ENCODE results near the gene RBPMS2. TPM values are rescaled to one million over a fixed set of nuclear protein-coding genes. Genes with fewer than 3 reads are reported as not detected.

The RBPMS2 gene
- total and polyA plus RNA-seq, 2 of the 8 experiments (the other 6 are each of a cell fraction or from before 2014, with no cell fraction given): 55.8 to 238 TPM

DNA sequence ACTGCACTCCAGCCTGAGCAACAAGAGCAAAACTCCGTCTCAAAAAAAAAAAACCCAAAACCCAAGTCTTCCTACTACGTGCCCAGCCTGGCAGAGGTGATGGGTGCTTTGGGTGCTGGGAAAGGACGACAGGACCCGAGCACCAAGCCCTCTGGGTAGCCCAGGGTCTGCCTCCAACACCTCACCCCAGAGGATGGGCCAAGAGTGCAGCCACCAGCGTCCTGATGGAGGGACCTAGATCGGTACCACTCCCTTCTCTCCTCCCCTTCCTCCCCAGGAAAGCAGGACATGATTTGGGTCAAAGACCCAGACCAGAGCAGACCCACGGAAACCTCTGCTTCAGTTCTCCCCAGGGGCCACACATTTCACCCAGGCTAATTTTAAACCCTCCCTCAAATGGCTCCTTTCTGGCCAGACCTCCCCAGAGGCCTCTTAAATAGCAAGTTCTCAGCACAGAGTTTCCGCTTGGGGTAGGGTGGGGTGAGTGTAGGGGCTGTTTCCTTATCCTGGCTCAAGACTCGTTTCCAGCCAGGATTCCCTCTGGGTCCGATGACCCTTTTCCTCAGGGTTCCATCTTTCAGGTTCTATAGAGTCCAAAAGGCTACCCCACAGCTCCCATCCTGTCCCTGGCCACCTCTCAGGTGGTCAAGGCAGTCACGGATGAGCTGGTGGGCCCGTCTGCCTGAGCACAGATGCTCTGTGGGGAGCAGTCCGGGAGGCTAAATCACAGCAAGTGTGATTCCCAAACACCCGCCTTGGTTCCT, 20.5 kb downstream of the RBPMS2 start:
- POLR2A ChIA-PET (ENCODE audit: partially characterized antibody): interaction anchor here (0.7 to 7.3 kb wide), 3 partner anchors 9 to 55 kb away, joined by 4 to 51 read pairs (median 4); no protein-coding TSS in a partner anchor
- peaks cover 33 to 92% of the 10 kb centered on the region in 2 experiments for H3K79me2 ChIP-seq (ENCODE audit: control insufficient read depth in 1 of 2, insufficient read depth in 2 of 2, low read length in 2 of 2)
- TF ChIP-seq PHF8 (conservative IDR thresholded peaks at IDR 0.05; ENCODE audit: low read depth, low read length) (no peak), BACH1 (IDR thresholded peaks at IDR 0.05; ENCODE audit: low read length) (no peak), JUN (IDR thresholded peaks at IDR 0.05; ENCODE audit: low read depth, low read length) (no peak), CHD2 (IDR thresholded peaks at IDR 0.05; ENCODE audit: low read length) (no peak), TBP (IDR thresholded peaks at IDR 0.05; ENCODE audit: low read depth, low read length) (no peak), NRF1 (IDR thresholded peaks at IDR 0.05; ENCODE audit: low read depth, low read length) (no peak), MAFK (IDR thresholded peaks at IDR 0.05; ENCODE audit: low read depth, low read length) (no peak), ASH2L (IDR thresholded peaks at IDR 0.05; ENCODE audit: low read length) (no peak), RNF2 (IDR thresholded peaks at IDR 0.05; ENCODE audit: borderline replicate concordance, low read depth, low read length, missing control alignments, poor library complexity, severe bottlenecking) (no peak), BRCA1 (IDR thresholded peaks at IDR 0.05; ENCODE audit: low read depth, low read length) (no peak), CREB1 (IDR thresholded peaks at IDR 0.05) (no peak), HDAC6 (IDR thresholded peaks at IDR 0.05; ENCODE audit: low read depth, low read length) (no peak)

More for the DNA sequence above, 20.5 kb downstream of the RBPMS2 start:
- no peak overlapping the region for H3K56ac ChIP-seq (replicated peaks; ENCODE audit: insufficient read length, low read depth, low read length)
- no peak overlapping the region for H3K23ac ChIP-seq (ENCODE audit: insufficient read length)
- no peak overlapping the region for H3K14ac ChIP-seq (ENCODE audit: insufficient read length)
- no peak overlapping the region for H2BK12ac ChIP-seq (ENCODE audit: low read depth, low read length)
- H3K9ac ChIP-seq (replicated peaks in 1 of 4; ENCODE audit: extremely low read depth in 1 of 4, low read depth in 3 of 4, low read length in 3 of 4): no peak overlapping the region
- FAIRE-seq (no peak), DNase-seq (ENCODE audit: low read depth in 1 of 2, low spot score in 2 of 2) (no peak)
- no peak overlapping the region for H2BK120ac ChIP-seq (replicated peaks; ENCODE audit: low read depth, low read length)
- no peak overlapping the region for H3K27ac ChIP-seq (ENCODE audit: low read depth, low read length)
- H2BK15ac ChIP-seq (ENCODE audit: low read length): no peak overlapping the region
- H3K4ac ChIP-seq (replicated peaks; ENCODE audit: insufficient read length, low read depth, low read length): no peak overlapping the region
- no peak overlapping the region for H4K91ac ChIP-seq (replicated peaks; ENCODE audit: insufficient read length, low read length)
- H3K36me3 ChIP-seq (ENCODE audit: control insufficient read depth in 2 of 4, insufficient read depth in 4 of 4, low read length in 3 of 4): peaks cover 0 to 21% (median 1%) of the 10 kb centered on the region in 4 experiments; a peak in 3 of 8 replicates
- H3K4me2 ChIP-seq (ENCODE audit: insufficient read depth in 1 of 2, low read depth in 2 of 2, low read length in 2 of 2): no peak overlapping the region
- no peak overlapping the region for H4K5ac ChIP-seq (ENCODE audit: insufficient read length, low read depth, low read length)
- H3K23me2 ChIP-seq (ENCODE audit: low read depth, low read length): no peaks in the 10 kb centered on the region
- no peak overlapping the region for H2BK5ac ChIP-seq (ENCODE audit: low read depth, low read length)
- no peaks in the 10 kb centered on the region for H3K27me3 ChIP-seq (replicated peaks in 1 of 4; ENCODE audit: control insufficient read depth in 3 of 4, extremely low read depth in 1 of 4, insufficient read depth in 3 of 4, low read length in 3 of 4)
- no peak overlapping the region for H3K18ac ChIP-seq (ENCODE audit: extremely low read depth, low read length)
- no peak overlapping the region for H2AK5ac ChIP-seq (ENCODE audit: low read depth, low read length)
- 88% methylated on average over 13 of the region's 14 CpGs; no CpG with 5 or more reads in 1 of the 2 experiments for WGBS, 2 experiments (ENCODE audit: extremely low coverage in 1 of 2, insufficient coverage in 1 of 2, insufficient read length in 1 of 2, insufficient replicate concordance in 2 of 2, low coverage in 1 of 2, low lambda C conversion rate in 2 of 2, missing lambda C conversion rate in 1 of 2)
- CTCF ChIA-PET (ENCODE audit: partially characterized antibody): interaction anchor here (3.0 to 46.3 kb wide), 2 partner anchors 28 to 57 kb away, joined by 10 to 883 read pairs; no protein-coding TSS in a partner anchor
- H3K4me1 ChIP-seq (replicated peaks in 1 of 4; ENCODE audit: control insufficient read depth in 3 of 4, insufficient read depth in 4 of 4, low read length in 3 of 4): peaks cover 0 to 17% (median 9%) of the 10 kb centered on the region in 4 experiments; a peak in 5 of 7 replicates
- peaks cover 38% of the 10 kb centered on the region for H3K79me1 ChIP-seq (ENCODE audit: low read depth, low read length)
- no peaks in the 10 kb centered on the region for H3K9me3 ChIP-seq (ENCODE audit: insufficient read depth in 2 of 2, low read depth in 1 of 2, low read length in 1 of 2)
- peak overlapping the region; percentile 5; the same call in 1 of the 2 replicates for H4K8ac ChIP-seq (ENCODE audit: extremely low read depth, insufficient read depth, low read length)
- H2AFZ ChIP-seq (ENCODE audit: low read length): no peak overlapping the region
- H2BK20ac ChIP-seq (ENCODE audit: low read length): no peak overlapping the region
- H4K20me1 ChIP-seq (replicated peaks in 1 of 2; ENCODE audit: control insufficient read depth in 1 of 2, insufficient read depth in 2 of 2, low read length in 2 of 2): peaks cover 25 to 42% of the 10 kb centered on the region in 2 experiments
- H3K4me3 ChIP-seq (ENCODE audit: extremely low read depth in 1 of 4, insufficient read depth in 2 of 4, low read depth in 3 of 4, low read length in 4 of 4): no peak overlapping the region

Data from H1 (cell line).